Measurements from ENCODE around the gene NDST3.

NDST3 gene

GRCh38 chr4:118086344-118086743 lies 52.1 kb downstream of the NDST3 start:
- Histone ChIP-seq H3K27ac (ENCODE audit: low read depth, low read length) (no peak overlapping the region), H3K4me3 (ENCODE audit: low read length) (no peak overlapping the region), H3K27me3 (ENCODE audit: control insufficient read depth, insufficient read depth, low read length) (no peaks in the 10 kb centered on the region)

GRCh38 chr4:118087366-118087765 lies 53.1 kb downstream of the NDST3 start:
- no peaks in the 10 kb centered on the region for H3K27me3 ChIP-seq (ENCODE audit: control insufficient read depth, insufficient read depth, low read length)
- no peak overlapping the region for H3K27ac ChIP-seq (ENCODE audit: low read depth, low read length)
- H3K4me3 ChIP-seq (ENCODE audit: low read length): no peak overlapping the region
- H3K36me3 ChIP-seq (ENCODE audit: control insufficient read depth, insufficient read depth, low read length): no peaks in the 10 kb centered on the region
- no peak overlapping the region for H3K9ac ChIP-seq (ENCODE audit: low read length)
- no peaks in the 10 kb centered on the region for H3K4me1 ChIP-seq (ENCODE audit: control insufficient read depth, insufficient read depth, low read length)

More at GRCh38 chr4:118086344-118086743, 52.1 kb downstream of the NDST3 start:
- Histone ChIP-seq H3K4me1 (ENCODE audit: control insufficient read depth, insufficient read depth, low read length) (no peaks in the 10 kb centered on the region), H3K9ac (ENCODE audit: low read length) (no peak overlapping the region), H3K36me3 (ENCODE audit: control insufficient read depth, insufficient read depth, low read length) (no peaks in the 10 kb centered on the region)

GRCh38 chr4:118099106-118099505 lies 64.8 kb downstream of the NDST3 start:
- Histone ChIP-seq H3K27ac (ENCODE audit: low read depth, low read length) (no peak overlapping the region), H3K4me1 (ENCODE audit: control insufficient read depth, insufficient read depth, low read length) (no peaks in the 10 kb centered on the region), H3K4me3 (ENCODE audit: low read length) (no peak overlapping the region), H3K9ac (ENCODE audit: low read length) (no peak overlapping the region), H3K36me3 (ENCODE audit: control insufficient read depth, insufficient read depth, low read length) (no peaks in the 10 kb centered on the region), H3K27me3 (ENCODE audit: control insufficient read depth, insufficient read depth, low read length) (no peaks in the 10 kb centered on the region)

GRCh38 chr4:118102195-118102594 lies 67.9 kb downstream of the NDST3 start:
- H3K9ac ChIP-seq (ENCODE audit: low read length): no peak overlapping the region
- no peaks in the 10 kb centered on the region for H3K27me3 ChIP-seq (ENCODE audit: control insufficient read depth, insufficient read depth, low read length)
- no peak overlapping the region for H3K4me3 ChIP-seq (ENCODE audit: low read length)
- H3K27ac ChIP-seq (ENCODE audit: low read depth, low read length): no peak overlapping the region
- H3K36me3 ChIP-seq (ENCODE audit: control insufficient read depth, insufficient read depth, low read length): no peaks in the 10 kb centered on the region
- H3K4me1 ChIP-seq (ENCODE audit: control insufficient read depth, insufficient read depth, low read length): no peaks in the 10 kb centered on the region

GRCh38 chr4:118112117-118113046 lies 78.1 kb downstream of the NDST3 start:
- Histone ChIP-seq H3K9ac (ENCODE audit: low read length) (no peak overlapping the region), H3K27ac (ENCODE audit: low read depth, low read length) (no peak overlapping the region), H3K4me1 (ENCODE audit: control insufficient read depth, insufficient read depth, low read length) (no peaks in the 10 kb centered on the region), H3K4me3 (ENCODE audit: low read length) (no peak overlapping the region), H3K27me3 (ENCODE audit: control insufficient read depth, insufficient read depth, low read length) (no peaks in the 10 kb centered on the region), H3K36me3 (ENCODE audit: control insufficient read depth, insufficient read depth, low read length) (no peaks in the 10 kb centered on the region)

GRCh38 chr4:118113220-118113619 lies 78.9 kb downstream of the NDST3 start:
- Histone ChIP-seq H3K4me1 (ENCODE audit: control insufficient read depth, insufficient read depth, low read length) (no peaks in the 10 kb centered on the region), H3K27me3 (ENCODE audit: control insufficient read depth, insufficient read depth, low read length) (no peaks in the 10 kb centered on the region), H3K27ac (ENCODE audit: low read depth, low read length) (no peak overlapping the region), H3K4me3 (ENCODE audit: low read length) (no peak overlapping the region), H3K9ac (ENCODE audit: low read length) (no peak overlapping the region), H3K36me3 (ENCODE audit: control insufficient read depth, insufficient read depth, low read length) (no peaks in the 10 kb centered on the region)

- no peak overlapping the region for H3K9ac ChIP-seq (ENCODE audit: low read length)
- no peak overlapping the region for H3K4me3 ChIP-seq (ENCODE audit: low read length)
- H3K27ac ChIP-seq (ENCODE audit: low read depth, low read length): no peak overlapping the region
- H3K36me3 ChIP-seq (ENCODE audit: control insufficient read depth, insufficient read depth, low read length): no peaks in the 10 kb centered on the region
- H3K4me1 ChIP-seq (ENCODE audit: control insufficient read depth, insufficient read depth, low read length): no peaks in the 10 kb centered on the region
- no peaks in the 10 kb centered on the region for H3K27me3 ChIP-seq (ENCODE audit: control insufficient read depth, insufficient read depth, low read length)
Observed at GRCh38 chr4:118114720-118115119, 80.4 kb downstream of the NDST3 start.

- H3K36me3 ChIP-seq (ENCODE audit: control insufficient read depth, insufficient read depth, low read length): no peaks in the 10 kb centered on the region
- no peak overlapping the region for H3K27ac ChIP-seq (ENCODE audit: low read depth, low read length)
- no peaks in the 10 kb centered on the region for H3K4me1 ChIP-seq (ENCODE audit: control insufficient read depth, insufficient read depth, low read length)
- H3K4me3 ChIP-seq (ENCODE audit: low read length): no peak overlapping the region
- no peaks in the 10 kb centered on the region for H3K27me3 ChIP-seq (ENCODE audit: control insufficient read depth, insufficient read depth, low read length)
- H3K9ac ChIP-seq (ENCODE audit: low read length): no peak overlapping the region
Observed at GRCh38 chr4:118120120-118120760, 86.0 kb downstream of the NDST3 start.

- no peak overlapping the region for H3K27ac ChIP-seq (ENCODE audit: low read depth, low read length)
- no peak overlapping the region for H3K9ac ChIP-seq (ENCODE audit: low read length)
- no peaks in the 10 kb centered on the region for H3K27me3 ChIP-seq (ENCODE audit: control insufficient read depth, insufficient read depth, low read length)
- H3K4me3 ChIP-seq (ENCODE audit: low read length): no peak overlapping the region
- H3K4me1 ChIP-seq (ENCODE audit: control insufficient read depth, insufficient read depth, low read length): no peaks in the 10 kb centered on the region
- no peaks in the 10 kb centered on the region for H3K36me3 ChIP-seq (ENCODE audit: control insufficient read depth, insufficient read depth, low read length)
Observed at GRCh38 chr4:118124997-118125396, 90.7 kb downstream of the NDST3 start.

- H3K27me3 ChIP-seq (ENCODE audit: control insufficient read depth, insufficient read depth, low read length): no peaks in the 10 kb centered on the region
- no peaks in the 10 kb centered on the region for H3K4me1 ChIP-seq (ENCODE audit: control insufficient read depth, insufficient read depth, low read length)
- H3K27ac ChIP-seq (ENCODE audit: low read depth, low read length): no peak overlapping the region
- no peak overlapping the region for H3K4me3 ChIP-seq (ENCODE audit: low read length)
- H3K36me3 ChIP-seq (ENCODE audit: control insufficient read depth, insufficient read depth, low read length): no peaks in the 10 kb centered on the region
- H3K9ac ChIP-seq (ENCODE audit: low read length): no peak overlapping the region
Observed at GRCh38 chr4:118139241-118139640, 105.0 kb downstream of the NDST3 start.

GRCh38 chr4:118141240-118141639 lies 107.0 kb downstream of the NDST3 start:
- Histone ChIP-seq H3K27ac (ENCODE audit: low read depth, low read length) (no peak overlapping the region), H3K4me3 (ENCODE audit: low read length) (no peak overlapping the region), H3K36me3 (ENCODE audit: control insufficient read depth, insufficient read depth, low read length) (no peaks in the 10 kb centered on the region), H3K9ac (ENCODE audit: low read length) (no peak overlapping the region), H3K4me1 (ENCODE audit: control insufficient read depth, insufficient read depth, low read length) (no peaks in the 10 kb centered on the region), H3K27me3 (ENCODE audit: control insufficient read depth, insufficient read depth, low read length) (no peaks in the 10 kb centered on the region)

GRCh38 chr4:118154649-118155048 lies 120.4 kb downstream of the NDST3 start:
- H3K36me3 ChIP-seq (ENCODE audit: control insufficient read depth, insufficient read depth, low read length): no peaks in the 10 kb centered on the region
- no peak overlapping the region for H3K4me3 ChIP-seq (ENCODE audit: low read length)
- no peaks in the 10 kb centered on the region for H3K27me3 ChIP-seq (ENCODE audit: control insufficient read depth, insufficient read depth, low read length)
- no peak overlapping the region for H3K27ac ChIP-seq (ENCODE audit: low read depth, low read length)
- no peaks in the 10 kb centered on the region for H3K4me1 ChIP-seq (ENCODE audit: control insufficient read depth, insufficient read depth, low read length)
- H3K9ac ChIP-seq (ENCODE audit: low read length): no peak overlapping the region

All from rectal smooth muscle tissue (tissue), 1 donor.